ENCODE data around the gene RHOA.
"Not testable (repeated sequence)": the region's sequence is repeated elsewhere in the genome, so short reads cannot be mapped to it uniquely, and the experiment has no call there.

Gene RHOA

DNA sequence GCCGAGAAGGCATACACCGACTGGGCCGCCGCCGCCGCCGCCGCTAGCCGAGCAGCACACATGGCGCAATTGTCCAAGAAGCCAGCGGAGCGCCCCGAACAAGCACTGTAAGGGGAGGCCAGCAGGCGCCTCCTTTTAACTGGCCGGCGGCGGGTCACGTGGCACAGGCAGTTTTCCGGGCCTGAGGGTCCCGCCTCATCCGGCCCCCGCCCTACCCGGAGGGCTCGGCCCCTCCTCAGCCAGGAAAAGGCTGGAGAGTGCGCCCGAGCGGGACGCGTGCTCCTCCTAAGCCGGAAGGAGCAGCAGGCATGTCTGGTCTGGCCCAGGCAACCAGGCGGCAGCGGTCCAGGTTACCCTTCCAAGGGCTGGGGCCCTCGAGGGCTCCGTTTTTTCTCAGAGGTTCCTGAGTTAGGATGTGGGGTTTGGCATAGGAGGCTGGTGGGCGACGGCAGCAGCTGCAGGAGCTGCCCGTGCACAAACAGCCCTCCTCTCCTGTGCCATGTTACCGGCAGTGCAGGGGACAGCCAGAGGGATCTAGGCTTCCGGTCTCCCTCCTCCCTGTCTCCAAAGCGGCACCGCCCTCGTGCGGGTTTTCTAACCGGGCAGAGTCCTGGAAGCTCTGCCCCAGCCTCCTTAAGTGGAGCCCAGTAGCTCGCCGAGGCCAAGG is 53.4 kb downstream of the RHOA start, which contains the start of gene GPX1:
GPX1 (minus strand) TSS at position 137 of the 667 bp plus-strand sequence; CDS start at position 62, 75 bp downstream.
- DNase-seq = peak; percentile 91

DNA sequence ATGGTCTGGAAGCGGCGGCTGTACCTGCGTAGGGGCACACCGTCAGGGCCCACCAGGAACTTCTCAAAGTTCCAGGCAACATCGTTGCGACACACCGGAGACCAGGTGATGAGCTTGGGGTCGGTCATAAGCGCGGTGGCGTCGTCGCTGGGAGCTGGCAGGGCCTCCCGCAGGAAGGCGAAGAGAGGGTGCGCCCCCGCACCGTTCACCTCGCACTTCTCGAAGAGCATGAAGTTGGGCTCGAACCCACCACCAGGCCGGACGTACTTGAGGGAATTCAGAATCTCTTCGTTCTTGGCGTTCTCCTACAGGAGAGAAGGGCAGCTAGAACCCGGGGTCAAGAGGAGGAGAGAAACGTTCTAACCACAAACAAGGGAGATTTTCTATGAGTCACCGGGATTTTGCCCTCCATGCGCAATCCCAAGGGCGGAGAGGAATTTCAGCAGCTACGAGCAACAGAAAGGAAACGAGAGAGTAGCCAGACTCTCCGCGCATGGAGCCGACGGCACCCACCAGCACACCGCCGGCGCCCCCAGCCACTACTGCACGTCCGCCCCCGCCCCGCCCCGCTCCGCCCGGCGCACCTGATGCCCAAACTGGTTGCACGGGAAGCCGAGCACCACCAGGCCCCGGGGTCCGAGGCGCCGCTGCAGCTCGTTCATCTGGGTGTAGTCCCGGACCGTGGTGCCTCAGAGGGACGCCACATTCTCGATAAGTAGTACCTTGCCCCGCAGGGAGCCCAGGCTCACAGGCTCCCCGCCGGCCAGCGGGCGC is 54.1 kb downstream of the RHOA start:
- not testable (repeated sequence) for DNase-seq

DNA sequence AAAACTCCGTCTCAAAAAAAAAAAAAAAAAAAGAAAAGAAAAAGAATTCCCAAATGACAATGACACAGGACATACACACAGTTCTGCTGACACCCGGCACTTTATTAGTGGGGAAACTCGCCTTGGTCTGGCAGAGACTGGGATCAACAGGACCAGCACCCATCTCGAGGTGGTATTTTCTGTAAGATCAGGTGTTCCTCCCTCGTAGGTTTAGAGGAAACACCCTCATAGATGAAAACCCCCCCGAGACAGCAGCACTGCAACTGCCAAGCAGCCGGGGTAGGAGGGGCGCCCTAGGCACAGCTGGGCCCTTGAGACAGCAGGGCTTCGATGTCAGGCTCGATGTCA is 54.7 kb downstream of the RHOA start:
- not testable (repeated sequence) for DNase-seq

DNA sequence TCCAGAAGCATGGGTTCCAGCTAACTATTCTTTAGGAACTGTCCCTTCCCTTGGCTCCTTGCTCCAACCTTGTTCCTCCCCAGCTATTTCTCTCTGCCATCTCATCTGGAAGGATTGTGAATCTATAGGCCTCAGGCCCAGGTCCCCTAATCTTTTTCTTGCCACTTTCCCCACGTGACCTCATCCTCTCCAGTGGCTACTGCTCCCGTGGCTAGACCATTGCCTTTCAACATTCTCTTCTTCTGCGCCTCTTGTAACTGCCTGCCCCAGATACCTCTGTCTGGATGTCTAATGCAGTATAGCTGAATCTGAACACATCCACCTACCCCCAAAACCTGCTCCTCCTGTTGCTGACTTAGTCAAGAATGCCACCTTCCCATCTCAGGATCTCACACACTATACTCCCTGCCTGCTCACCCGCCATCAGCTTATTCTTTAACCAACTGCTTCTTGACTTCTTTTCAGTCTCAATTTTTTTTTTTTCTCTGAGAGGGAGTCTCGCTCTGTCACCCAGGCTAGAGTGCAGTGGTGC is 58.8 kb downstream of the RHOA start:
- no peak for DNase-seq

DNA sequence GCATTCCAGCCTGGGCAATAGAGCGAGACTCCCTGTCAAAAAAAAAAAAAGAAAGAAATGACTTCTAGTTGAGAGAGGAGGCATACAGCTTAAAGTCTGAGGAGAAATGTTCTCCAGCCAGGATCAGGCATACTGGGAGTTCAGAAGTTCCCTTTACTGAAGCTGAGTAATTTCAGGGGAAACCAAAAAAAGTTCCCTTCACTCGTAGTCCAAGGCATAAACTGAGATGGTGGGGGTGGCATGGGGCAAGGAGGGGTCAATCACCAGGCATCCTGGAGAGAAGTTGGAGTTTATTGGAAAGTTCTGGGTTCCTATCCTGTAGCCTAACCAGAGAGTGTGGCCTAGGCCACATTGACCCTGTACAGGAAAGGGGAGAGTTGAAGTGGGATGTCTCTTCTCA is 59.5 kb downstream of the RHOA start:
- DNase-seq = no peak

DNA sequence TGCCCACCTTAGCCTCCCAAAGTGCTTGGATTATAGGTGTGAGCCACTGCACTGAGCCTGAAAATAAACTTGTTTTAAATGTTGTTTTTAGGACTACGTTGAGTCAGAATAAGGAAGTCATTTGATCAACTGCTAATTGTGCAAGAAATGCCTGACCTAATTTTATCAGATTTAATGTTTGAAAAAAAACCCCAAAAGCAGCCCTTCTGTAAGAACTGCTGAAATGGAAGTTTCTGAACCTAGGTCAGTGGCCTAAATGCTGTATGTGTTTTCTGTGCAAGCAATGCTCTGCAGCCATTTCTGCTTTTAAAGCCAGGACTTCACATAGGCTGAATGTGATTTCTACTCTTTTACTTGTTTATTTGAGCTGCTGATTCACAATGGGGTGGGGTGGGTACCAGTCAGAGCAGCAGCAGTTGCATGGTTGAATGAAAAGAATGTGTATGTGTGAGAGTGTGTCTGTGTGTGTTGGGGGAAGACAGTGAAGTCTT is 60.2 kb downstream of the RHOA start:
- DNase-seq = no peak

DNA sequence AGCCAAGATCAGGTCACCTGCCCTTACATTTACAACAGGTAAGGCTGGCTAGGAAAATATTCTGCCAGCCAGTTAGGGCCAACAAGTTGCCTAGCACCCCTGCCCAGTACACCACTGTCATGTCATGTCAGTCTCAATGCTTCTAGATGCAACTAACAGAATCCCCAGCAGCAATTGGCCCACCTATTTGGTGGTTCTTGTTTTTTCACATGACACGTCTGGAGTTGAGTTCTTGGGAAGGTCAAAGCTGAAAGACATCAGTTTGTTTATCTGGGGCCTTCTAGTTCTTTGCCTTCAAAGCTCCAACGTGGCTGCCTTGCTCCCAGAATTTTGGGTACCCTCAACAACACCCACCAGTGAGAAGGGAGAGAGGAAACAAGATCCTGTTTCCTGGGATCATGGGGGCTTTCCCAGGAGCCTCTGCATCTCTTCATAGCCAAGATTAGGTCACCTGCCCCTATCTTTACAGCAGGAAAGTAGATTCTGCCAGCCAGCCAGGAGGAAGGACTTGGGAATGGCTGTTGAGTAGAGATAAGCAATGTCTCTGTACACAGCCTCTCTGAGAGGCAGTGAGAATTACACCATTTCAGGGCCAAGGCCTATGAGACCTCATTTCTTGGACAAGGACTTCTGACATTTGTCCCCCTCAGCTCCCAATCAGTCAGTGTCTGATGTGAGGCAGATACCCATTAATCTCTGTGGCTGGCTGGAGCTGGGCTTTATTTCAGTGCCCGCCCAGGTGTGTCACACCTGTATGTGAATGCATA is 62.2 kb downstream of the RHOA start:
- DNase-seq = no peak

DNA sequence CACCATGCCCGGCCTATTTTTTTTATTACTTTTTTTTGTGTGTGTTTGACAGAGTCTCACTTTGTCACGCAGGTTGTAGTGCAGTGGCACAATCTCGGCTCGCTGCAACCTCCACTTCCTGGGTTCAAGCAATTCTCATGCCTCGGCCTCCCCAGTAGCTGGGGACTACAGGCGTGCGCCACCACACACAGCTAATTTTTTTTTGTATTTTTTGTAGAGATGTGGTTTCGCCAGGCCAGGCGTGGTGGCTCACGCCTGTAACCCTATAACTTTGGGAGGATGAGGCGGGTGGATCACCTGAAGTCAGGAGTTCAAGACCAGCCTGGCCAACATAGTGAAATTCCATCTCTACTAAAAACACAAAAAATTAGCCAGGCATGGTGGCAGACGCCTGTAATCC is 63.4 kb downstream of the RHOA start:
- not testable (repeated sequence) for DNase-seq

DNA sequence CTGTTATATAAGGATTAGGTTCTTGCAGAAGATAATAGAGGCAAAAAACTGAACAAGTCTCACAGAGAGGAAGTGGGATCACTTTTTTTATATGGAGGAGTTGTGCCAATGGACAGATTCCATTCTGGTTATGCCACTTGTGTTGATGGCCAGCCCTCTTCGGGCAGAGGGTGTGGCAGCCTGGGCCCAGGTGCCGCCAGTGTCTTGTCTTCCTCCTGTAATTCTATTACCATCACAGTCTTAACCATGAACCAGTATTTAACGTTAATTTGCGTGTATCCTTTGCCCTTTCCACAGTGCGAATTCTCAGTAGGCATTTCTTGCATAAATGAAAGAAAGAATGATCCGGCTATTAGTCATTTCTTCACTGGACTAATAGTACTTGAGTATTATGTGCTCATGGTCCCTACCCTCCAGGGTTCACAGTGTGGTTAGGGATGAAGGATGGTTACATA is 65.0 kb downstream of the RHOA start:
- no peak for DNase-seq

DNA sequence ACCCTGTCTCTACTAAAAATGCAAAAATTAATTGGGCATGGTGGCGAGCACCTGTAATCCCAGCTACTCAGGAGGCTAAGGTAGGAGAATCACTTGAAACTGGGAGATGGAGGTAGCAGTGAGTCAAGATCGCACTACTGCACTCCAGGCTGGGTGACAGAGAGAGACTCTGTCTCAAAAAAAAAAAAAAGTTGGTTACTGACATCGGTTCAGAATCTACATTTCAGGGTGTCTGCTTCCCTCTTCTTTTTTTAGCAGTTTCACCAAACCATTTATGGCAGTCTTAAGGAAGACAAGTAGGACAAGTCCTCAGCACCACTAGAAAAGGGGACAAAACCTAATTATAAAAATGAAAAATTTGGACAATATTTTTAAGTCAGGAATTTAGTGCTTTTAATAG is 68.6 kb downstream of the RHOA start:
- no peak for DNase-seq

DNA sequence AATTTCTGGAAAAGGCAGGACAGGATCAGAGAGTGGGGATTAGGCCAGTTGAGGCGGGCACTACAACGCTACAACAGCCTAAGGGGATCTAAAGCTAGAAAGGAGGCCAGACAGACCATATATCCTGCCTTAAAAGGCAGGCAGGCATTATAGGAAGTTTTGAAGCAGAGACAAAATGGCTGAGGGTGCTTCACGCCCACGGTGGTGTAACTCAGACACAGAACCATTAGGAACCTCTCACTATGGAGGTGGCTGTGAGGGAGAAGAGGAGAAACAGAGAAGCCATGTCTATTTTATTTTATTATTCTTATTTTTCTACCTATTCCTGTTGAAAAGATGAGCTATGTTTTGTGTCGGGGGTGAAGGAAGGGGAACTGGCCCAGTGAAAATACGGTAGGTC is 69.8 kb downstream of the RHOA start:
- no peak for DNase-seq

DNA sequence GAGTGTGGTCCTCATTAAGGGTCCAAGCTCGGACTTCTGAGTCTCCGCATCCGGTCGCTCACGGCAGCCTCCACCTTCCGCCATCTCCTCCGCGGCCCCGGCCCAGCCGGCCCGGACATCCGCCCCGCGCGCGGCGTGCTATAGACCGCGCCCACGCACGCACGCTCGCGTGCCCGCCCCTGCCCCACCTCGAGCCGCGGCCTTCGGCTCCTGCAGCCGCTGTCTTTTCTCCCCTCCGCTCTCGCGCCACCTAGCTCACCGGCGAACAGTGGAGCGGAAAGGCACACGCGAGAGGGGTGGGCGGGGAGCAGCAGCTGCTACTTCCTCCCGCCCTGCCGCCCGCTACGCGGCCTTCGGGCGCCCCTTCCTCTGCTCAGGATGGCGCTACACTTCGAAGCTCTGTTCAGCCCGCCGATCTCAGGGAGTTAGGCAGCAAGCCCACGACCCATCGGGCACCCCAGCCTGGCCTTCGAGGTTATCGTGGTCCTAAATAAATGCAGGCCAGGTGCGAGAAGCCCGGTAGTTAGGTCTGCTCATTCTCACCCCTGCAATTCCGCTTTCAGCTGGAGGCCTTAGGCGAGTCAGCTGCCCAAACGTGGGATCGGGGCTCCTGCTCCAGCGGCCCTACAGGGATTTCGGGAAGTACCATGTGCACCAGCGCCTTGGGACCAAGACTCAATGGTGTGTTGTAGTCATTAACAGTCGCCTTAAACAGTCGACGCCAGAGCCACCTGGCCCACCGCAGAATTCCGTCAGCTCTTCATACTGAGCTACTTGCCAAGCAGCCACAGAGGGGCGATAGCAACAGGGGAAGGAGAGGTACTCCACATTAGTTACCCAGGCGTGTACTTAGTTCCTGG is 71.6 kb downstream of the RHOA start, which contains the start of gene USP4:
USP4 (minus strand) TSS at position 113 of the 860 bp plus-strand sequence; CDS start at position 84, 29 bp downstream.
- DNase-seq = peak; percentile 85

DNA sequence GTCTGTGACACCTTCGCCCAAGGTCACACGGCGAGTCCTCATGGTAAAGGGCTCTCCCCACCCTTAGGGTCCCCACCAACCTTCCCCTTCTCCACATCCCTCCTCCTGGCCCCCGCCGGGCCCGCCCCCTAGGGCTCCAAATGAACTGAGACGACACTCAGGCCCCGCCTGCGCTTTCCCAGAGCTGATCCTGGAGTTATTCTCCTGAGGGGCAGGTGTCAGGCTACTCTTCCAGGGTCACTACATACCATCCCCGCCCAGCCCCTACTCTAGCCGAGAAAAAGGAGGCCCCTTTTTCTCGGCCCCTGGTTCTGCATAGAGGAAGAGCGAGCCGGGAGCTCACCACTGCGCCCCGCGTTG is 72.2 kb downstream of the RHOA start:
- no peak for DNase-seq

DNA sequence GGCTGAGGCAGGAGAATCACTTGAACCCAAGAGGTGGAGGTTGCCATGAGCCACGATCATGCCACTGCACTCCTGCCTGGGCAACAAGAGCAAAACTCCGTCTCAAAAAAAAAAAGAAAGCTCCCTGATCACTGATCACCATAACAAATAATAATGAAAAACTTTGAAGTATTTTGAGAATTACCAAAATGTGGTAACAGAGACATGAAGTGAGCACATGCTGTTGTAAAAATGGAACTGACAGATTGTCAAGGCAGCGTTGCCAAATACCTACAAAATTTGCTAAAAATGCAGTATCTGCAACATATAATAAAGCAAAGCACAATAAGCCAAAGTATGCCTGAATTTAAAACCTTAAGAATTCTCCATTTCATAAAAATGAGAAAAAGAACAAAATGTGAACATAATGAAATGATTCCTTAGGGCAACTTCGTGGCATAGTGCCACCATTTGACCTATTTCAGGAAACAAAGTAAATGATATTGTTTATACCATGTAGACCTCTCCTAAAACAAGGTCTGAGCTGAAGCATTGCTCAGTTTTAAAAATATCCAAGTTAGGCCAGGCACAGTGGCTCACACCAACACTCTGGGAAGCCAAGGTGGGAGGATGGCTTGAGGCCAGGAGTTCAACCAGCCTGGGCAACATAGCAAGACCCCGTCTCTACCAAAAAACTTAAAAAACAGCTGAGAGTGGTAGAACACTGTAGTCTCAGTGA is 77.7 kb downstream of the RHOA start:
- no peak for DNase-seq

DNA sequence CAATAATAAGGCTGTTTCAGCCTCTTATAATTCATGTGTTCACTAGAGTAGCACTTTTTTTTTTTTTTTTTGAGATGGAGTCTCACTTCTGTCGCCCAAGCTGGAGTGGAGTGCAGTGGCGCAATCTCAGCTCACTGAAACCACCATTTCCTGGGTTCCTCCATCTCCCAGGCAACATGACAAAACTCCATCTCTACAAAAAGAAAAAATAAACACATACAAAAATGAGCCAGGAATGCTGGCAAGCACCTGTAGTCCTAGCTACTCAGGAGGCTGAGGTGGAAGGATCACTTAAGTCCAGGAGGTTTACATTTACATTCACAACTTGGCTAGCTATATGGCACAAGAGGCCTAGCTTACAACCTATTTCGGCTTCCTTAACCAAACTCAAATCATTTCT is 78.7 kb downstream of the RHOA start:
- no peak for DNase-seq

DNA sequence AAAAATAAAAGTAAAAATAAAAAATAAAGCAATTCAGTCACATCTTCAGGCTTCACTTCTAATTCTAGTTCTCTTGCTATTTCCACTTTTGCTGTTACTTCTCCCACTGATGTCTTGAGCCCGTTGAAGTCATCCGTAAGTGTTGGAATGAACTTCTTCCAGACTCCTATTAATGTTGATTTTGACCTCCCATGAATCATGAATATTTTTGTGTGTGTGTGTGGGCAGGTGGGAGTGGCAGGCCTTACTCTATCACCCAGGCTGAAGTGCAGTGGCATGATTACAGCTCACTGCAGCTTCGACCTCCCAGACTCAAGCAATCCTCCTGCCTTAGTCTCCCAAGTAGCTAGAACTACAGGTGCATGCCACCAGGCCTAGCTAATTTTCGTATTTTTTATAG is 82.6 kb downstream of the RHOA start:
- no peak for DNase-seq

DNA sequence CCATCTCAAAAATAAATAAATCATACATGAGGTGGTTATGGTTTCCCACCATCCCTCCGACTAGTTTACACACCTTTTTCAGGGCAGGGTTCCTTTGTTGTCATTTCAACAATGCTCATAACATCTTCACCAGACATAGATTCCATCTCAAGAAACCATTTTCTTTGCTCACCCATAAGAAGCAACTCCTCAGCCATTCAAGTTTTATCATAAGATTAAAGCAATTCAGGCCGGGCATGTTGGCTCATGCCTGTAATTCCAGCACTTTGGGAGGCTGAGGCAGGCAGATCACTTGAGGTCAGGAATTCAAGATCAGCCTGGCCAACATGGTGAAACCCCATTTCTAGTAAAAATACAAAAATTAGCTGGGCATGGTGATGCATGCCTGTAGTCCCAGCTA is 83.4 kb downstream of the RHOA start:
- not testable (repeated sequence) for DNase-seq

DNA sequence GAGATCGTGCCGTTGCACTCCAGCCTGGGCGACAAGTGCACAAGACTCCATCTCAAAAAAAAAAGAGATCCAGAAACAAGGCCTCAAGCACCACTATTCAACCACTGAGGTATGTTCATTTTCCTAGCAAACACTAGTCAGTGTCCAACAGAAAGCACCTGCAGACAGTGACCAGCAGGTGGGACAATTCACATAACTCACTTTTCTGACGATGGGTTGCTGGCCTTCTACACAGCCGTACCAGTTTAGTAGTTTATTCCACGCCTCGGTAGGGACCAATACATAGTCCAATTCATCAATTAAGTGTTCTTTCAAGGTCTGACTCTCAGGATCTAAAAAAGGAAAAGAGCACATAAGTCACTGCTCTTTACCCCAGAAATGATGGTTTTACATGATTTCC is 84.3 kb downstream of the RHOA start:
- DNase-seq = peak; percentile 53

DNA sequence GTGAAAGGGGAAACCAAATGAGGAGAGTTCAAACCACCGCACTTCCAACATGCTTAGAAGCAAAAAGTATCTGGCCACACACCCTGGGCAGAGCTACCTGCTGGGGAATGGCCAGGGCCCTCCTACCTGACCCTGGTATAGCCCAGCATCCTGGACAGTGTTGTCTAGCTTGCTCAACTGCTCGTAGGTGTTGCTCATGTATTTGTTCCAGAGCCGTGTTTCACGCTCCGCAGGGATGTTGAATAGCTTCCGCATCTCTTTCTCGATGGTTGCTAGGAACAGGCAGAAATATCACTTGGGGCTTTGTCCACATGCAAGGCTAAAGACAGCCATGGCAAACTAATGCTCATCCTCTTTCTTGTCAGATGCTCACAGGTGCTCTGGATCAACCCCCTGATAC is 87.0 kb downstream of the RHOA start:
- DNase-seq = no peak

DNA sequence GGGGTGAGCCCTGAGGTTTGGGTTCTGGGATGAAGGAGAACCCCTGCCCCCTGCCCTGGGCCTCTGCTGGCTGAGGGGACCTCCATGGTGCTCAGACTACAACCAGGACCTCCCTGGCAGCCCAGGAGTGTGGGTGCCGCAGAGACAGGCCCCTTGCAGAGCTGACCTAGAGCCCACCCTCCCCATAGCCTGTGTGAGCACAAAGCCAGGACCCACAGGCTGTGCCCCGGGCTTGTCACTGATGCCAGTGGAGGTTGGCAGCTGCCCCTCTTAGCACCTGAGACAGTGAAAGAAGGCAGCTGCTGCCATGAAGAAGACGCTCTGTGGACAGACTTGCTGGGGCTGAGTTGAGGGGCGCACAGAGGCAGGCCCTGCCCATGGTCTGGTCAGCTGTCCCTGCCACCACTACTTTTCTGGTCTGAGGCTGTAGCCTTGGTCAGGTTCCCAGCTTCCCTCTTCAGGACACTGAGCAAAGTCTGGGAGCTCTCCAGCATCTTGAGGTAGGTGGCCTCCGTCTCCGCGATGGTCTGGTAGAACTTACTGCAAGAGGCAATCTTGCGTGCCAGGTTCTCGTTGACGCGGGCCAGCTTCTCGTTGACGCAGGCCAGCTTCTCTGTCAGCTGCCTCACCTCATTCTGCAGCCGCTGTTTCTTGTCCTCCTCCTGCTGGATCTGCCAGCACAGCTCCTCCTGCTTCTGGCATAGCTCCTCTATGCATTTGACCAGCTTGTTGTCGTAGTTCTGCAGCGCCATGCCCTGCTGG is 94.9 kb downstream of the RHOA start:
- no peak for DNase-seq
